Measurements from ENCODE around the gene NIPAL4. TPM values are rescaled to one million over a fixed set of nuclear protein-coding genes. Genes with fewer than 3 reads are reported as not detected.

Gene NIPAL4
- total RNA-seq, 2 experiments from 2014 or later = 1.3 to 1.5 TPM

DNA sequence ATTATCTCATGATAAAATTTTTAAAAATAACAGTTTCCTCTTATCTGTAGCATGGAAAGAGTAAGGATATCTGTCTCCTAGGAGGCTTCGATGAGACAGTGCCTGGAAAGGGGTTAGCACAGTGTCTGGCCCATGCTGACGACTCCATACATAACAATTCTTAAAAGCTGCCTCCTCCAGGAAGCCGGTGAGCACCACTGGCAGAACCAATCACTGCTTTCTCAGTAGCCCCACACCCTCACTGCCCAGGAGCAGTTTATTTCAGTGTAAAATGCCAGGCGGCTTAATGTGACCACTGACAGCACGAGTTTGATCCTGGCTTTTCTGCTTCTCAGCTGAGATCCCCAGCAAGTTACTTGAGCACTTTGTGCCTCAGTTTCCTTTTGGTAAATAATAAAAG is 1.2 kb upstream of the NIPAL4 start:
- POLR2A ChIA-PET = no interaction called here
- CTCF ChIA-PET = interaction anchor here (1.4 to 2.0 kb wide), 3 partner anchors 8 to 25 kb away, joined by 3 to 6 read pairs (median 3); no protein-coding TSS in a partner anchor

DNA sequence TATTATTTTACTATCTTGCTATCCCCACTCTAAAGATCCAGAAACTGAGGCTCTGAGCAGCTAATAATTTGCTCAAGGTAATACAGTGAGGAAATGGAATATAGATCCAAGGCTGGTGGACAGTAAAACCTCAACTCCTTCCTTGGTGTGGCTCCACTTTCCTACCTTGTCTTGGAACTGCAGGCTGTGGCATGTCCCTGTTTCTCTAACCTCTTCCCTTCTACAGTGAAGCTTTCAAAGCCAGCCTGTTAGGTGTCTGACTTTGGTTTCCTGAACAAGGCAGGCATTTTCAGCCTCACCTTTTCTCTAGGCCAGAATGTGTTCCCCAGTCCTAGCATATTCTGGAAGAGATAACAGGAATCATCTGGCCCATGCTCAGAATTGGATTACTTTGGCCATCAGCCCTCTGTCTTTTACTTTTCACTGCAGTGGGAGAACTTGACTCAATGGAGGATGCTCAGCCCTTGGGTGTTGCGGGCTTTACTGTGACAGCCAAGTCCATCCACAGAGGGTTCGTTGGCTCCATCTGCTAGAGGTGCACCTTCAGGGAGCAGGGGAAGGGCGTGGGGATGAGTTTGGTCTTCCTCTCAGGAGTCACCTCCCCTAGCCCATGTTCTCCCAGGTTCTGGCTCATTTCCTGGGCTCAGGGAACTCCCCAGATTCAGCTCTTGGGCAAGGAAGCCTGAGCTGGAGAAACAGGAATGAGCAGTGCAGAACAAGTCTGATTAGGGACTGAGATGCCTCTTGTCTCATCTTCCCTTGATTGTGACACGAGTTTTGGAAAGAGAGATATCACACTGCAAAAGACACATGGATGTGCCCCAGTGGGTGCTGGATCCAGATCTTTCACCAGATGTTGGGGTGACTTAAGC is 1.1 kb downstream of the NIPAL4 start:
- ChIA-PET POLR2A (no interaction called here), CTCF (interaction anchor here (0.6 to 1.3 kb wide), 3 partner anchors 21 to 133 kb away, joined by 3 to 4 read pairs (median 3); no protein-coding TSS in a partner anchor)

DNA sequence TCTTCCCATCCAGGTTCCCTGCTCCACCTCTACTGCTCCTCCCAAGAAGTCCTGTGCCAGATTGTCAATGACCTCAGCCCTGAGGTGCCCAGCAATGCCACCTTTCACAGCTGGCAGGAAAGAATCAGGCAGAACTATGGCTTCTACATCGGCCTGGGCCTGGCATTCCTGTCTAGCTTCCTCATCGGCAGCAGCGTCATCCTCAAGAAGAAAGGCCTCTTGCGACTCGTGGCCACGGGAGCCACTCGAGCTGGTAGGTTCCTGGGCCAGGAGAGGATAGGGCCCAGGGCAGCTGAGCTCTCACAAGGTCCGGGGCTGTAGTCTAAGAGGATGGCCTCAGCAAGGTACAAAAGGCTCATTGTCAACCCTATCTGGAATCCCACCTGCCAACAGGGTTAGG is 3.1 kb downstream of the NIPAL4 start:
- CTCF ChIA-PET = interaction anchor here (0.9 kb wide), 2 partner anchors 13 to 31 kb away, joined by 3 read pairs; no protein-coding TSS in a partner anchor
- POLR2A ChIA-PET = no interaction called here

DNA sequence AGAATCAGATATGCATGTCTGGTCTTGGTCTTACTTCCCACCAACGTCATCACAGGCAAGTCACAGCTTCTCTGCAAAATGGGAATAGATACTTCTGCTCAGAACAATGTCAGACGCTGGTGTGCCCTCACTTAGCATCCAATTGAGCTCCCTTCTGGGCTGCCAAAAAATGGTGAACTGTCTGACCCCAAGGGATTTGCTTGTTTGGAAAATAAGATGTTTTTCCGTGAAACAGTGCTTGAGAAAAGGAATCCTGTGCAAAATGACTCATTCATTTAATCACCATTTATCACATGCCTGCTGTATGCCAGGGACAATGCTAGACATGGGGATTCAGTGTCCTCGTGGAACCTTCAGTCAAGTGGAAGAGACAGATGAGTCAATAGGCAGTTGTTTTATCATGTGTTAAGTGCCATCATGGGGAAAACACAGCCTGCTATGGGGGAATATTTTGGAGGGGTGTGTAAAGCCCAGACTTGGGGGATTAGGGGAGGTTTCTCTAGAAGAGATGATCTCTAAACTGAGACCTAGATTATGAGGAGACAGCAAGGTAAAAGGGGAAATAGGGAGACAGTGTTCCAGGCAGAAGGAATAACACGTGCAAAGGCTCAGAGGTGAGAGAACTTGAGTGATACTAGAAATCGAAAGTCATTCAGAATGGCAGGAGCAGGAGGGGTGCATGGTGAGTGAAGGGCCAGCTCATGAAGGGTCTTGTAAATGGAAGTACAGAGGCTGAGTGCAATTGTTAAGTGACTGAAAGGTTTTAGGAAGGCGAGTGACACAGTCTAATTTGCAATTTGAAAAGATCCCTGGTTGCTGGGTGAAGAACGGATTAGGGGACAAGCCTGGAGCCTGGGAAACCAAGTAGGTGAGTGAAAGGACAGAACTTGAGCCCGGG is 3.9 kb downstream of the NIPAL4 start:
- CTCF ChIA-PET = interaction anchor here (0.6 to 1.9 kb wide), 6 partner anchors 12 to 398 kb away, joined by 3 to 9 read pairs (median 4); partner anchors contain the start of gene LSM11
- POLR2A ChIA-PET = interaction anchor here (0.8 to 1.5 kb wide), 3 partner anchors 112 to 199 kb away, joined by 3 to 7 read pairs (median 3); no protein-coding TSS in a partner anchor

DNA sequence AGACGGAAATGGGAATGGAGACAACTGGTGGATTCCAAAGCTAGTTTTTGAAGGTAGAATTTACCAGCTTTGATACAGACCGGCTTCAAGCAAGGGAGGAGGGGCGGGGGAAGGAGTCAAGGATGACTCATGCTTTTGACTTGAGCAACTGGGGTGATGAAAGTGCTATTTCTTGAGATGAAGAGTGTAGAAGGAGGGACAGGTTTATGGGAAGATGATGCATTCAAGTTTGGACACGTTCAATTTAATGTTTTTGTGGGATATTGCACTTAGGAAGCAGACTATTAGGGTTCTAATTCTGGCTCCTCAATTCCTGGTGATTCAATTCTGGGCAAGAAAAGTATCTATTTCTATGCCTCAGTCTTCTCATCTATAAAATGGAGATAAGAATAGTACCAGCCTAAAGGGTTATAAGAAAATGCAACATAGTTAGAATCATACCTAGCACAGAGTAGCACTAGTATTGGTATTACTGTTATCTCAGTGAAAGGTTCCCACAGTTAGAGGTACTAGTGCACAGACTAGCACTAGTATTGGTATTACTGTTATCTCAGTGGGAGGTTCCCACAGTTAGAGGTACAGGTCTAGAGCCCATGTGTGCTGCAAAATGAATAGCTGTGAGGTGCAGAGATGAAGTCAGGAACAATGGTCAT is 4.6 kb downstream of the NIPAL4 start:
- POLR2A ChIA-PET = interaction anchor here (0.8 to 1.5 kb wide), 3 partner anchors 113 to 200 kb away, joined by 3 to 7 read pairs (median 3); no protein-coding TSS in a partner anchor

DNA sequence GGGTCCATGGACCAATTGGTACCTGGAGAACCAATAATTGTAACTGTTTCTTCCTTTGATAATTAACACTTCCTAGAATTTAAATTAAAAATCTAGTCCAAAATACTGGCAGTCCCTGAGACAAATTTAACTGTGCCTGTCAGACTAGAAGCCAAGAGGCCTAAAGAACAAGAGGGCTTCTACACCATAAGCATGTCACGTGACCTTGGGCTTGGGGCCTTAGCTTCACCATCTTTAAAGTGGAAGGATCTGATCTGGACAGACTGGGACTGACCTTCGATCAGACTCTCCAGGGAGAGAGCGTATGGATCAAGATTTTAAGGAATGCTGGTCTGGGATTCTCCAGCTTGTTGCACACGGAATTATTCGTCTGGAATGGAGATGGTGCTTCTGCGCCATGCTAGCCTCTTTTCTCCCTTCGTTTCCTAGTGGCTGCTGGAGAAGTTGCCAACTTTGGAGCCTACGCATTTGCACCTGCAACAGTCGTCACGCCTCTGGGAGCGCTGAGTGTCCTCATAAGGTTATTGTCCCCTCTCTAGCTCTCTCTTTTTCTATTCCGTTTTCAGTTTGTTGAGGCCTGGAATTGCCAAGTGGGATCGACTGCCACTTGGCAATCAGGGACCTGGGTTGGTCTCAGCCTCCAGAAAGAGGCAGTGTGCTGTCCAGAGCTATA is 8.4 kb downstream of the NIPAL4 start:
- CTCF ChIA-PET = interaction anchor here (2.1 kb wide), 1 partner anchor 9 kb away, joined by 6 read pairs; the partner anchor contains the start of gene NIPAL4
- POLR2A ChIA-PET = no interaction called here

More for the DNA sequence above, 4.6 kb downstream of the NIPAL4 start:
- CTCF ChIA-PET = interaction anchor here (0.6 to 1.9 kb wide), 4 partner anchors 15 to 397 kb away, joined by 3 to 9 read pairs (median 4); partner anchors contain the start of gene LSM11

DNA sequence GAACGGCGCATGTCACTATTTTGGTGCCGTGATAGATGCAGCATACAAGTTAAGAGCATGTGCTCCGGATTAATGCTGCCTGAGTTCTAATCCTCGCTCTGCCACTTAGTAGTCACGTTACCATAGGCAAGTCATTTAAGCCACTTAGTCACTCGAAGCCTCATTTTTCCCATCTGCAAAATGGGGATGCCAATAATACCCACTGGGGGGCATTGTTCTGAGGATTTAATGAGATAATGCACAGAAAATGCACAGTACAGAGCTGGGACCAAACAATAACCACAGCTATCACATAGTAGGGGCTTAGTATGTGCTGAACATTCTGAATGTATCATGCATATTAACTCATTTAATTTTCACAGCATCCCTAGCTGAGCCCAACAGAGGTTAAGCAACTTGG is 9.1 kb downstream of the NIPAL4 start:
- CTCF ChIA-PET = interaction anchor here (1.3 to 2.1 kb wide), 2 partner anchors 10 to 126 kb away, joined by 4 to 6 read pairs; partner anchors contain the start of gene NIPAL4
- POLR2A ChIA-PET = no interaction called here

DNA sequence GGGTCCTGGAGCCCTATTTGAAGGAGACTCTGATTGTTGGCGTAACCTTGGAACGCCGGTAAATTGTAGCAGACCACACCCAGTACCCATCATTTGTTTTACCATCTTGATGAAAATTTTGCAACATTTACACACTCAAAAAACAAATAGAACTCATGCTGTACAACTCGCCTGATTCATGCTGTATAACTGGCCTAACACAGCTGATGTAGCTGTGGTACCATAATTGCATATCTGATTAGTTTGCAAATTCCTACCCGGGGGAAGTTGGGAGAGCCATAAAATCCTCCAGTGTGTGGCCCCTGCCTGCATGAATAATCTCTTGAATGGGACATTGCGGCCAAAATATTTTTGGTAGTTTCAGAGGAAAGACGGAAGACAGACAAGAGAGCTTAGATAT is 9.7 kb downstream of the NIPAL4 start:
- ChIA-PET POLR2A (no interaction called here), CTCF (interaction anchor here (0.5 to 2.1 kb wide), 3 partner anchors 10 to 176 kb away, joined by 3 to 6 read pairs (median 4); partner anchors contain the start of gene NIPAL4)

DNA sequence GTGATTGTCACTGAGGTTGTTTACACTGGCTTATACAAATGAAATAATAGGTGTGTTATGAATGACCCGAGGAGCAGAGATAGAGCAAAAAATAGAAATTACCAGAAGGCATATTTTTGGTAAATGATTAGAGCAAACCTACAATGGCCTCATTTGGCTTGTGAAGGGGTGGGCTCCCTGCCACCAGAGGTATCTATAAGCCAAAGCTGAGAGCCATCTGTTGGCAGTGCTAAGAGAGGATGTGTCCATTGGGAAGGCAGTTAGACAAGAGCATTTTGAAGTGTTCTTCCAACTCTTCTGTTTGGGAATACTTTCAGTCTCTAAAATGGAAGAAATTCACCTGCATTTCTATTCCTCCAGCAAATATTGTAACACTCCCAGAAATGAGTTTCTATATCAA is 10.6 kb downstream of the NIPAL4 start:
- ChIA-PET CTCF (interaction anchor here (1.4 to 2.6 kb wide), 5 partner anchors 24 to 273 kb away, joined by 3 to 10 read pairs (median 6); partner anchors contain the start of gene LSM11), POLR2A (no interaction called here)

DNA sequence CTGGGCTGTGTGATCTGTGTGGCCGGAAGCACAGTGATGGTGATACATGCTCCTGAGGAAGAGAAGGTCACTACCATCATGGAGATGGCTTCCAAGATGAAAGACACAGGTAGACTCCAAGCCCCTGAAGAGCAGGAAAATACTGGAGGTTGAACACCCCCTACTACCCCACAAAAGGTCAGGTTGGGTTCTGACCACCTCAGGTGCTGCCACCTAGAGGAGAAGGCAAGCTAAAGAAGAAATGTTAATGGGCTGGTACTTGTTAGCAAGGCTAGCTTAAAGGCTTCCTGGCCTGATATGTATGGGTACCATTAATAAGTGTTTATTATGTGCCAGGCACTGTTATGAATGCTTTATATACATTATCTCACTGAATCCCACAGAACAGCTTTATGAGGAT is 11.7 kb downstream of the NIPAL4 start:
- CTCF ChIA-PET = interaction anchor here (0.6 to 2.6 kb wide), 14 partner anchors 12 to 272 kb away, joined by 3 to 10 read pairs (median 4); partner anchors contain the start of genes LSM11 and NIPAL4
- POLR2A ChIA-PET = no interaction called here

DNA sequence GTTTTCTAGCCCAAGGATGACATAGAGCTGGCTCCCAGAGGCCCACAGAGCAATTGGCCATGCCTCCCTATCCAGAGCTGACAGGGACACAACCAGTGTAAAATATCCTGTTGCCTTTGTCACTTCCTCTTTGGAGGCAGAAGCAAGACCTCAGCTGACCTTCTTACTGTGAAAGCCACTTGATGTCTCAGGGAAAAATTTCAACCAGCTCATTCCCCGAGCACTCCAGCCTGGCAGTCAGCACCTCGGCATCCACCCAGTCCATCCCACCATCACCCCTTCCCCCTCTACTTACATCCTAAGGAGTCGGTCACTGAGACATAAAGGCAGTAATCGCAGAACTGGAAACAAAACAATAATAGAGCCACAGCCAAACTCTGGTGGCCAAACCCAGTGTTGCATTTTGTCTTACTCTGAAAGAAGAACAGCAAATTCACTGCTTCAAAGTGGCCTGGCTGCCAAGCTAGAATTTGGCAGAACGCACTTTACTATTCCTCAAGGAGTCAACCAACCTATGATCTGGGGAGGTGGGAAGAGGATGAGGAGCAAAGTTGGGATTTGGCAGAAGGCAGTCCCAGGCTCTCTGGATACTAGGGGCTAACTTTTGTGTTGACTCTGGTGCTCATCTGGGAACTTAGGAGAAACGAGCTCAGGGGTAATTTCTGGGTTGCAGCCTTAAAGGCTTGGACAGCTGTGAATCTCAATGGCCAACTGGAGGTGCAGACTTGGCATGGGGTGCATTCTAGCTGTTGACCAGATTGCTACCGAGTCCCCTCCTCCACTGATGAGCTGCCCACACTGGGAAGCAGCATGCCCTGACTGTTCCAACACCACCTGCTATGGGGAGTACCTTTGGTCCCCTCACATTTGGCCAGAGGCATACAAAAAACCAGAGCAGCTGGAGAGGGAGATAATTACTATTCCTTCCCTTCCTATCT is 13.6 kb downstream of the NIPAL4 start:
- POLR2A ChIA-PET = no interaction called here
- CTCF ChIA-PET = interaction anchor here (1.1 to 1.6 kb wide), 4 partner anchors 41 to 269 kb away, joined by 3 to 6 read pairs (median 4); no protein-coding TSS in a partner anchor

DNA sequence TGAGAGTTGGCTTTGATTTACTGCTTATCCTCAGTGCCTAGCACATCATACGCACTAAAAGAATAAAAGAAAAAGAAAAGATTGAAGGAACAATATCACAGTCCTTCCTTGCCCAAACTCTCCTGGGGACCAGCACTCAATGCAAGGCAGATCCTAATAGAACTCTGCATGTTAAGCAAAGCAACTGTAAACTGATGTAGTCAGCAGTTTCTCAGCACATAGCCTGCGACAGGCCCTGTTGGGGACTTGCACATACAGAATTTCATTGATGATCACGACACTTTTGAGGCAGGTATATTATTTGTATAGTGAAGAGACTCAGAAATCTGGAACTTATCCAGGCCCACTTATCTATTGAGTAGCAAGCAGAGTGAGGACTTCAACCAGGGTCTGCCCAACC is 15.4 kb downstream of the NIPAL4 start:
- ChIA-PET POLR2A (no interaction called here), CTCF (no interaction called here)

DNA sequence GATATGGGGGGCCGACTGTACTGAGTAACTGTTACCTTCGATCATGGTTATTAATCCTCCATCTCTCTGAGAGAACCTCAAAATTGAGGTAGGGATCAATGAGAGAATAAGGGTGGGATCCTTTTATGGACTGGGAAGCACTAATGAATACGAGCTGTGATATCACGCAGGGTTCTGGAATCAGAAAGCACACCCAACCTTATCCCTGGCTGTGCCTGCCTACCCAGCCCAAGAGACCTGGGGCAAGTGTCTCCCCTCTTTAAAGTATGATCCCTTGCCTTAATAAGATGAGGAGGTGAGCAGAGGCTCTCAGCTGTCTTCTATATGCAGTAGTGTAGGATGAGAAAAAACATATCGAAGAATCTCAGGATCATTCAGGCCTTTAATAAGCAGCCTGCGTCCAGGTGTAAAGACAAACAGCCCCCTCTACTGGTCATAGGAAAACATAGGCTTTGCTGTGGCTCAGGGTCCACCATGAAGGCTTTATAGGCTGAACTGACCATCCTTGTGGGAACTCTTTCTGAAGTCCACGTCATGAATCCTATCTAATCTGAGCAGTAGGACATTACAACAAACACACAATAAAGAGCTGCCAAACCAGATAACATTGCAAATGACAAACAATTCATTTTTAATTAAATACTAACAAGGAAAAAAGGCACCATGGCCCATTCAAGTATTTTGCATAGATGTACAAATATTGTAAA is 16.8 kb downstream of the NIPAL4 start:
- ChIA-PET POLR2A (no interaction called here), CTCF (interaction anchor here (0.7 to 1.8 kb wide), 11 partner anchors 12 to 267 kb away, joined by 3 to 9 read pairs (median 3); partner anchors contain the start of gene LSM11)

DNA sequence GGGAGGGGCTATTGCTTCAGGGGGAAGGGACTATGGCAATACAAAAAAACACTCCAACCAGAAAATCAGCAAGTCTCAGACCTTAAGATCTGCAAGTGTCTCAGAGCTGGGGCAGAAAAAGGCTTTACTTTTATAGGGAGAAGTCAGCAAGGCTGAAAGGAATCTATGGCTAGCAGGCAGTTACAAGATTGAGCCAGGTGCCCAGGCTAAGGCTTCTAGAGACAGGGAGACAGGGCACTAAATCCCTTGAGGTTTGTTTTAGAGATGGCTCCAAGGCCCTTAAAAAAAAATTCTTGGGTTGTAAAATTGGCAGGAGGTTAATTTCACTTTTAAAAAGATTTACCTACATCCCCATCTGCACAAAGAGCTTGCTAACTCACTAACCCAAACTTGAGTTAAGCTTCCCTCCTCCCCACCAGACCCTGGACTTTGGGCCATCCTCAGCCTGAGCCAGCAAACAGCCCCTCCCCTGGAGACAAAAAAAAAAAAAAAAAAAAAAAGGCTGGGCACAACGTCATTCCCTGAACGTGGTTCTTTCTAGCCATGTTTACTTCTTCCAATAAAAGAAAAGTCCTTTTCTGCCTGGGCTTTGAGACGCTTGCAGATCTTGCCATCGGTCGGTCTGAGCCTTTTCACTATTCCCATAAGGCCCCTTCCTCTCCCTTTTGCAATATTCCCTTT is 17.9 kb downstream of the NIPAL4 start:
- POLR2A ChIA-PET = interaction anchor here (0.6 kb wide), 1 partner anchor 593 kb away, joined by 3 read pairs; no protein-coding TSS in a partner anchor
- CTCF ChIA-PET = interaction anchor here (0.5 to 1.8 kb wide), 7 partner anchors 11 to 266 kb away, joined by 3 to 9 read pairs (median 4); partner anchors contain the start of gene LSM11

DNA sequence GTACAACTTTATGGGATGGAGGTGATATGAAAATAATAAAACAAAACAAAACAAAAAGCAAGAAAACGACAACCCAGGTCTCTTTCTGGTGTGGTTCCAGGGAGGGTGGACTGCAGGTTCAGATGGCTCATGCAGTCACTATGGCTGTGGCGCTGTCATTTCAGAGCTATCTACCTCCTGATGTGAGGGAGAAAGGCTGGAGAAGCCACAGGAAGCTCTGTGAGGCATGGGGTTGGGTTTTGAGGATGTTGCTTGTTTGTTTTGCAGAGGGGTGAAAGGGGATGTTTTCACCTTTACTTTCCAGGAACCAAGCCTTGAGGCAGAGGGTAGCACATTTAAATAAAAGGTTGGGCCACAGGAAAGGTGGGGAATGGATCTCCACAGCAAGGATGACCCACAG is 18.7 kb downstream of the NIPAL4 start:
- ChIA-PET POLR2A (no interaction called here), CTCF (interaction anchor here (1.3 kb wide), 1 partner anchor 83 kb away, joined by 3 read pairs; no protein-coding TSS in a partner anchor)

DNA sequence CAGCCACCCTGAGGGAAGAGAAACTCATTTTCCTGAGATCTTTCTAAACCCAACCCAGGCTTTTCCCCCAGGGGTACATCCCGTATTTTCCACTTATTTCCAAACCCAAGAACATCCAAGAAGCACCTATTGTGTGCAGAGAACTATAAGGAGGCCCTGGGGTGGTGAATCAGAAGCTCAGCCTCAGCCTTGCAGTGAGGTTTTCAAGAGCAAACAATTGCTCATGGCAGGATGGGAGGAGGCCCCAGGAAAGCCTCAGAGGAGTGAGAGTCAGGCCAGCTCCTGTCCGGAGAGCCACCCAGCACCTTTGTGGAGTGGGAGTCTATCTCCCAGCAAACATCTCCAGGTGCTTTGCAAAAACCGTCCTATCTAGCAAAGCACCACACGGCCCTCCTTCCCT is 19.2 kb downstream of the NIPAL4 start:
- ChIA-PET CTCF (no interaction called here), POLR2A (no interaction called here)

Data from activated CD8-positive, alpha-beta memory T cell treated with anti-CD3 and anti-CD28 coated beads for 36 hours (primary cell).